ENCODE measurements around the gene DYRK1A. TPM values are rescaled to one million over a fixed set of nuclear protein-coding genes. Genes with fewer than 3 reads are reported as not detected.

DYRK1A gene
- polyA plus RNA-seq, 1 donor from 2014 or later: 94.8 TPM

GRCh38 chr21:37513383-37513782, 146.8 kb downstream of the DYRK1A start:
- no peak overlapping the region for H2AFZ ChIP-seq (ENCODE audit: low read depth, low read length)
- no peaks in the 10 kb centered on the region for H3K9me2 ChIP-seq (ENCODE audit: insufficient read depth, low read length)
- no peak overlapping the region for H3K4me2 ChIP-seq (ENCODE audit: low read length)
- H3K9me3 ChIP-seq (ENCODE audit: low read length): no peaks in the 10 kb centered on the region
- no peaks in the 10 kb centered on the region for H3K79me2 ChIP-seq (replicated peaks; ENCODE audit: insufficient read depth, low read length)
- no peaks in the 10 kb centered on the region for H4K20me1 ChIP-seq (ENCODE audit: insufficient read depth)
- TF ChIP-seq, protein P1, sequence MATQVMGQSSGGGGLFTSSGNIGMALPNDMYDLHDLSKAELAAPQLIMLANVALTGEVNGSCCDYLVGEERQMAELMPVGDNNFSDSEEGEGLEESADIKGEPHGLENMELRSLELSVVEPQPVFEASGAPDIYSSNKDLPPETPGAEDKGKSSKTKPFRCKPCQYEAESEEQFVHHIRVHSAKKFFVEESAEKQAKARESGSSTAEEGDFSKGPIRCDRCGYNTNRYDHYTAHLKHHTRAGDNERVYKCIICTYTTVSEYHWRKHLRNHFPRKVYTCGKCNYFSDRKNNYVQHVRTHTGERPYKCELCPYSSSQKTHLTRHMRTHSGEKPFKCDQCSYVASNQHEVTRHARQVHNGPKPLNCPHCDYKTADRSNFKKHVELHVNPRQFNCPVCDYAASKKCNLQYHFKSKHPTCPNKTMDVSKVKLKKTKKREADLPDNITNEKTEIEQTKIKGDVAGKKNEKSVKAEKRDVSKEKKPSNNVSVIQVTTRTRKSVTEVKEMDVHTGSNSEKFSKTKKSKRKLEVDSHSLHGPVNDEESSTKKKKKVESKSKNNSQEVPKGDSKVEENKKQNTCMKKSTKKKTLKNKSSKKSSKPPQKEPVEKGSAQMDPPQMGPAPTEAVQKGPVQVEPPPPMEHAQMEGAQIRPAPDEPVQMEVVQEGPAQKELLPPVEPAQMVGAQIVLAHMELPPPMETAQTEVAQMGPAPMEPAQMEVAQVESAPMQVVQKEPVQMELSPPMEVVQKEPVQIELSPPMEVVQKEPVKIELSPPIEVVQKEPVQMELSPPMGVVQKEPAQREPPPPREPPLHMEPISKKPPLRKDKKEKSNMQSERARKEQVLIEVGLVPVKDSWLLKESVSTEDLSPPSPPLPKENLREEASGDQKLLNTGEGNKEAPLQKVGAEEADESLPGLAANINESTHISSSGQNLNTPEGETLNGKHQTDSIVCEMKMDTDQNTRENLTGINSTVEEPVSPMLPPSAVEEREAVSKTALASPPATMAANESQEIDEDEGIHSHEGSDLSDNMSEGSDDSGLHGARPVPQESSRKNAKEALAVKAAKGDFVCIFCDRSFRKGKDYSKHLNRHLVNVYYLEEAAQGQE (IDR thresholded peaks at IDR 0.05; ENCODE audit: borderline replicate concordance): no peak
- no peak for TF ChIP-seq EP300 (conservative IDR thresholded peaks at IDR 0.05; ENCODE audit: poor library complexity, severe bottlenecking)
- TF ChIP-seq, protein P2, sequence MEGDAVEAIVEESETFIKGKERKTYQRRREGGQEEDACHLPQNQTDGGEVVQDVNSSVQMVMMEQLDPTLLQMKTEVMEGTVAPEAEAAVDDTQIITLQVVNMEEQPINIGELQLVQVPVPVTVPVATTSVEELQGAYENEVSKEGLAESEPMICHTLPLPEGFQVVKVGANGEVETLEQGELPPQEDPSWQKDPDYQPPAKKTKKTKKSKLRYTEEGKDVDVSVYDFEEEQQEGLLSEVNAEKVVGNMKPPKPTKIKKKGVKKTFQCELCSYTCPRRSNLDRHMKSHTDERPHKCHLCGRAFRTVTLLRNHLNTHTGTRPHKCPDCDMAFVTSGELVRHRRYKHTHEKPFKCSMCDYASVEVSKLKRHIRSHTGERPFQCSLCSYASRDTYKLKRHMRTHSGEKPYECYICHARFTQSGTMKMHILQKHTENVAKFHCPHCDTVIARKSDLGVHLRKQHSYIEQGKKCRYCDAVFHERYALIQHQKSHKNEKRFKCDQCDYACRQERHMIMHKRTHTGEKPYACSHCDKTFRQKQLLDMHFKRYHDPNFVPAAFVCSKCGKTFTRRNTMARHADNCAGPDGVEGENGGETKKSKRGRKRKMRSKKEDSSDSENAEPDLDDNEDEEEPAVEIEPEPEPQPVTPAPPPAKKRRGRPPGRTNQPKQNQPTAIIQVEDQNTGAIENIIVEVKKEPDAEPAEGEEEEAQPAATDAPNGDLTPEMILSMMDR (IDR thresholded peaks at IDR 0.05; ENCODE audit: poor library complexity, severe bottlenecking): no peak
- no peaks in the 10 kb centered on the region for H3K27me3 ChIP-seq (ENCODE audit: insufficient read depth, low read depth, low read length)
- no peak overlapping the region for H3K4me3 ChIP-seq (ENCODE audit: low read length)
- no peak overlapping the region for H3K27ac ChIP-seq (ENCODE audit: low read length)
- no peak overlapping the region for H3K9ac ChIP-seq (ENCODE audit: low read length)
- no peaks in the 10 kb centered on the region for H3F3A ChIP-seq (ENCODE audit: insufficient read depth, low read length, poor library complexity, severe bottlenecking)
- peaks cover 21% of the 10 kb centered on the region for H3K36me3 ChIP-seq (ENCODE audit: insufficient read depth, low read length)

- H3K36me3 ChIP-seq (ENCODE audit: insufficient read depth, low read length): peaks cover 17% of the 10 kb centered on the region
- H3K9me3 ChIP-seq (ENCODE audit: low read length): no peaks in the 10 kb centered on the region
Observed at GRCh38 chr21:37514038-37514667, 147.6 kb downstream of the DYRK1A start.

More at GRCh38 chr21:37514038-37514667, 147.6 kb downstream of the DYRK1A start:
- no peak overlapping the region for H3K9ac ChIP-seq (ENCODE audit: low read length)
- H3K79me2 ChIP-seq (replicated peaks; ENCODE audit: insufficient read depth, low read length): no peaks in the 10 kb centered on the region
- TF ChIP-seq RAD21 (conservative IDR thresholded peaks at IDR 0.05) (no peak), SMC3 (conservative IDR thresholded peaks at IDR 0.05; ENCODE audit: poor library complexity) (no peak), TAF1 (IDR thresholded peaks at IDR 0.05; ENCODE audit: low read depth) (no peak), POLR2AphosphoS5 (IDR thresholded peaks at IDR 0.05) (no peak), EP300 (conservative IDR thresholded peaks at IDR 0.05; ENCODE audit: poor library complexity, severe bottlenecking) (no peak)
- TF ChIP-seq, protein P1 (IDR thresholded peaks at IDR 0.05; ENCODE audit: borderline replicate concordance): no peak
- H3K4me2 ChIP-seq (ENCODE audit: low read length): no peak overlapping the region
- H3K9me2 ChIP-seq (ENCODE audit: insufficient read depth, low read length): no peaks in the 10 kb centered on the region
- no peaks in the 10 kb centered on the region for H3F3A ChIP-seq (ENCODE audit: insufficient read depth, low read length, poor library complexity, severe bottlenecking)
- no peaks in the 10 kb centered on the region for H4K20me1 ChIP-seq (ENCODE audit: insufficient read depth)
- no peak overlapping the region for H3K27ac ChIP-seq (ENCODE audit: low read length)
- H3K27me3 ChIP-seq (ENCODE audit: insufficient read depth, low read depth, low read length): no peaks in the 10 kb centered on the region
- H2AFZ ChIP-seq (ENCODE audit: low read depth, low read length): no peak overlapping the region
- no peak overlapping the region for H3K4me3 ChIP-seq (ENCODE audit: low read length)
